A549 (cell line): ENCODE results near the gene HSPA4L. TPM values are rescaled to one million over a fixed set of nuclear protein-coding genes. Genes with fewer than 3 reads are reported as not detected.
A peak's percentile ranks its signal among the peaks of the same experiment; 100 is the strongest.

Experiments
- ATAC-seq, 2 experiments: fragments of 200-7000 bp in 1 of 2; fragments of >200 bp in 1 of 2; cut with Nextera tagmentation in 1 of 2; cut with Tn5 transposase in 1 of 2; 3 replicates each; pipeline versions ENCODE4 v1.8.0 to v1.9.1; 2018 to 2020; ENCODE audit warnings: mild to moderate bottlenecking in 1 of 2, moderate library complexity in 1 of 2
- CTCF ChIA-PET: fragments of 300-600 bp; sonication (Branson Sonifier 250); formaldehyde crosslinking; extraction: SDS; loops from one replicate; lab custom pipeline; 2021; ENCODE audit warnings: antibody characterized with exemption, inconsistent platforms; lab: Yijun Ruan, JAX
- POLR2A ChIA-PET: fragments of 350-600 bp; formaldehyde crosslinking; extraction: SDS; loops from one replicate; lab custom pipeline; 2021; ENCODE audit warnings: antibody characterized with exemption, inconsistent platforms; lab: Yijun Ruan, JAX
- DNase-seq, 2 experiments: peaks; one replicate each; pipeline versions ENCODE4 v3.0.0 to v3.0.0-alpha.2; 2011 to 2016; ENCODE audit warnings: low read depth in 1 of 2, low spot score in 1 of 2
- FAIRE-seq: peaks from 2 replicates; lab custom pipeline; 2011; peaks lifted over from hg19 to GRCh38; lab: Jason Lieb, UNC
- H3K27ac ChIP-seq, 2 experiments: fragments of >200 bp; sonication (Bioruptor Twin); formaldehyde crosslinking; 3 replicates each; pipeline ENCODE4 v1.5.1; 2016 to 2017
- H3K4me1 ChIP-seq: fragments of >200 bp; sonication (Bioruptor Twin); formaldehyde crosslinking; 3 replicates; pipeline ENCODE4 v1.6.1; 2016
- H3K4me2 ChIP-seq: fragments of >200 bp; sonication (Bioruptor Twin); formaldehyde crosslinking; 3 replicates; pipeline ENCODE4 v1.6.1; 2016
- H3K4me3 ChIP-seq: fragments of >200 bp; sonication (Bioruptor Twin); formaldehyde crosslinking; 3 replicates; pipeline ENCODE4 v1.5.1; 2016
- H3K9me3 ChIP-seq: fragments of >200 bp; sonication (Bioruptor Twin); formaldehyde crosslinking; 3 replicates; pipeline ENCODE4 v1.6.1; 2016
- BHLHE40 ChIP-seq: IDR thresholded peaks from 2 replicates; pipeline ENCODE4 v1.6.1; 2012; ENCODE audit warnings: low read depth, low read length, inconsistent platforms
- CBX2 ChIP-seq: fragments of 200-600 bp; sonication (generic); IDR thresholded peaks from 2 replicates; pipeline ENCODE4 v1.6.1; 2016; ENCODE audit warnings: low read depth, mild to moderate bottlenecking, borderline replicate concordance
- CBX8 ChIP-seq: fragments of 200-600 bp; sonication (generic); IDR thresholded peaks from 2 replicates; pipeline ENCODE4 v1.6.1; 2016
- EHF ChIP-seq: fragments of 250-450 bp; sonication (Bioruptor Pico); IDR thresholded peaks from 2 replicates; pipeline ENCODE4 v1.5.0; 2020; ENCODE audit warnings: mild to moderate bottlenecking
- EHMT2 ChIP-seq: fragments of 200-600 bp; sonication (generic); IDR thresholded peaks from 2 replicates; pipeline ENCODE4 v1.6.1; 2016; ENCODE audit warnings: antibody characterized with exemption, low read depth, mild to moderate bottlenecking, moderate library complexity
- ESRRA ChIP-seq: fragments of 150-350 bp; IDR thresholded peaks from 2 replicates; pipeline ENCODE4 v1.6.1; 2014; ENCODE audit warnings: mild to moderate bottlenecking, low read length, borderline replicate concordance
- FOSL2 ChIP-seq, 2 experiments: fragments of 450-650 bp in 1 of 2; fragments of >200 bp in 1 of 2; sonication (Bioruptor Twin) in 1 of 2; formaldehyde crosslinking; IDR thresholded peaks; 2 replicates each; pipeline versions ENCODE4 v1.5.0 to v1.6.1; 2016 to 2020; ENCODE audit warnings: mild to moderate bottlenecking in 1 of 2, moderate library complexity in 1 of 2
- FOXS1 ChIP-seq: fragments of 250-450 bp; sonication (Bioruptor Pico); IDR thresholded peaks from 2 replicates; pipeline ENCODE4 v1.5.0; 2020; ENCODE audit warnings: mild to moderate bottlenecking, moderate library complexity
- GATA3 ChIP-seq: IDR thresholded peaks from 2 replicates; pipeline ENCODE4 v1.6.1; 2012; ENCODE audit warnings: borderline replicate concordance
- HDAC2 ChIP-seq: fragments of 200-600 bp; sonication (generic); IDR thresholded peaks from 2 replicates; pipeline ENCODE4 v1.6.1; 2016
- HEYL ChIP-seq: fragments of 250-450 bp; sonication (Bioruptor Pico); IDR thresholded peaks from 2 replicates; pipeline ENCODE4 v1.8.0; 2021; ENCODE audit warnings: mild to moderate bottlenecking, moderate library complexity
- HOXA7 ChIP-seq: fragments of 250-450 bp; sonication (Bioruptor Pico); IDR thresholded peaks from 2 replicates; pipeline ENCODE4 v1.5.0; 2020; ENCODE audit warnings: mild to moderate bottlenecking, moderate library complexity
- HOXB5 ChIP-seq: fragments of 250-450 bp; sonication (Bioruptor Pico); IDR thresholded peaks from 2 replicates; pipeline ENCODE4 v1.5.0; 2020; ENCODE audit warnings: mild to moderate bottlenecking, moderate library complexity
- MAFK ChIP-seq: fragments of 450-650 bp; IDR thresholded peaks from 2 replicates; pipeline ENCODE4 v1.6.1; 2014; ENCODE audit not compliant: partially characterized antibody
- MAZ ChIP-seq: fragments of 150-350 bp; IDR thresholded peaks from 2 replicates; pipeline ENCODE4 v1.6.1; 2014; ENCODE audit warnings: antibody characterized with exemption, low read depth, low read length, borderline replicate concordance
- NFE2L2 ChIP-seq: fragments of 150-350 bp; conservative IDR thresholded peaks from 2 replicates; pipeline ENCODE4 v1.6.1; 2014; ENCODE audit warnings: low read length
- NR3C1 ChIP-seq: fragments of >200 bp; sonication (Bioruptor Twin); formaldehyde crosslinking; IDR thresholded peaks from 3 replicates; pipeline ENCODE4 v1.6.1; 2017
- PHF8 ChIP-seq: fragments of 200-600 bp; sonication (generic); IDR thresholded peaks from 2 replicates; pipeline ENCODE4 v1.6.1; 2016; ENCODE audit warnings: low read depth, mild to moderate bottlenecking, antibody characterized with exemption, moderate library complexity, borderline replicate concordance
- POLR2A ChIP-seq: IDR thresholded peaks from 2 replicates; pipeline ENCODE4 v1.6.1; 2012; ENCODE audit warnings: mild to moderate bottlenecking, low read length
- POLR2AphosphoS2 ChIP-seq: conservative IDR thresholded peaks from 2 replicates; pipeline ENCODE4 v1.6.1; 2012; ENCODE audit warnings: low read length, improper control_type of control experiment, inconsistent platforms
- RAD21 ChIP-seq, 2 experiments: fragments of >200 bp in 1 of 2; sonication (Bioruptor Twin) in 1 of 2; formaldehyde crosslinking in 1 of 2; IDR thresholded peaks in 1 of 2; conservative IDR thresholded peaks in 1 of 2; 2 replicates in 1 of 2; 3 replicates in 1 of 2; pipeline ENCODE4 v1.6.1; 2012 to 2018; ENCODE audit warnings: inconsistent platforms in 1 of 2
- RFX5 ChIP-seq: fragments of 450-650 bp; IDR thresholded peaks from 2 replicates; pipeline ENCODE4 v1.7.1; 2014; ENCODE audit warnings: antibody characterized with exemption, mild to moderate bottlenecking, moderate library complexity
- RNF2 ChIP-seq: fragments of 200-600 bp; sonication (generic); IDR thresholded peaks from 2 replicates; pipeline ENCODE4 v1.6.1; 2016; ENCODE audit warnings: low read depth, mild to moderate bottlenecking, antibody characterized with exemption, moderate library complexity, borderline replicate concordance
- SMC3 ChIP-seq: fragments of >200 bp; sonication (Bioruptor Twin); formaldehyde crosslinking; IDR thresholded peaks from 3 replicates; pipeline ENCODE4 v1.6.1; 2018; ENCODE audit warnings: inconsistent platforms
- ZC3H11A ChIP-seq: fragments of 450-650 bp; IDR thresholded peaks from 2 replicates; pipeline ENCODE4 v1.6.1; 2014; ENCODE audit warnings: antibody characterized with exemption, mild to moderate bottlenecking
- ZFP36 ChIP-seq: fragments of 450-650 bp; IDR thresholded peaks from 2 replicates; pipeline ENCODE4 v1.6.1; 2014; ENCODE audit warnings: borderline replicate concordance; ENCODE audit not compliant: partially characterized antibody
- ZNF302 ChIP-seq: fragments of 250-450 bp; sonication (Bioruptor Pico); IDR thresholded peaks from 2 replicates; pipeline ENCODE4 v1.9.0; 2021; ENCODE audit warnings: inconsistent platforms, mild to moderate bottlenecking, moderate library complexity
- ZSCAN20 ChIP-seq: fragments of 250-450 bp; sonication (Bioruptor Pico); IDR thresholded peaks from 2 replicates; pipeline ENCODE4 v1.8.0; 2022; ENCODE audit warnings: mild to moderate bottlenecking, moderate library complexity
- WGBS: methylation state at CpG from one replicate; pipeline ENCODE4 v1.1.6; 2017; ENCODE audit errors: missing lambda C conversion rate; 5-methylcytosine and 5-hydroxymethylcytosine counted together
- polyA plus RNA-seq, 4 experiments: library from polyadenylated mRNA; depleted of rRNA in 3 of 4; stranded (reverse); fragments of >200 nt; fragmentation: RNase III in 1 of 4; extraction: RNeasy Plus Mini Kit Qiagen cat#74134 plus additional on column Dnase treatment in 1 of 4; gene quantifications; 2 replicates in 3 of 4; 3 replicates in 1 of 4; pipeline ENCODE4 v1.2.3, GENCODE V29; 2011 to 2017
- TF ChIP-seq, protein P1 (sequence below): IDR thresholded peaks from 2 replicates; pipeline ENCODE4 v1.6.1; 2012; ENCODE audit warnings: low read depth, borderline replicate concordance
- TF ChIP-seq, protein P2 (sequence below): fragments of 450-650 bp; IDR thresholded peaks from 2 replicates; pipeline ENCODE4 v1.6.1; 2014; ENCODE audit warnings: antibody characterized with exemption
- TF ChIP-seq, protein P3 (sequence below): fragments of >200 bp; sonication (Bioruptor Twin); formaldehyde crosslinking; IDR thresholded peaks from 3 replicates; pipeline ENCODE4 v1.5.1; 2016

HSPA4L gene
- polyA plus RNA-seq, 2 of the 4 experiments (the other 2 are of a cell fraction): 10.9 to 12.1 TPM

DNA sequence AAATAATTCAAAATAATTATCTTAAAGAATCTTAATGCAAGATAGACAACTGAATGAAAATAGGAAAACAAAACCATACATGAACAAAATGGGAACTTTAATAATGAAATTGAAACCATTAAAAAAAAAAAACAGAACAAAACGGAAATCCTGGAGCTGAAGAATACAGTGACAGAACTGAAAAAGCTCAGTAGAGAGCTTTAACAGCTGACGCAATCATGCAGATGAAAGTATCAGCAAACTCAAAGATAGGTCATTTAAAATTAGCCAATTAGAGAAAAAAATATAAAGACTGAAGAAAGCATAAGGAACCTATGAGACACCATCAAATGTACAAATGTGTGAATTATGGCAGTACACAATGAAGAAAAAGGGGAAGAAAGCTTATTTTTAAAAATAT lies 33.2 kb upstream of the HSPA4L start:
- ATAC-seq: no peak
- H3K4me3 ChIP-seq: no peak overlapping the region
- no peaks in the 10 kb centered on the region for H3K4me1 ChIP-seq
- no peaks in the 10 kb centered on the region for H3K9me3 ChIP-seq
- FAIRE-seq: no peak
- DNase-seq: no peak
- no peak overlapping the region for H3K4me2 ChIP-seq
- 59% methylated on average over 2 of the region's 2 CpGs for WGBS
- H3K27ac ChIP-seq: no peak overlapping the region
- ChIA-PET POLR2A (no interaction called here), CTCF (interaction anchor here (2.4 kb wide), 1 partner anchor 16 kb away, joined by 7 read pairs; no protein-coding TSS in a partner anchor)
- TF ChIP-seq ZSCAN20 (CRISPR knock-in tag) (no peak), HOXB5 (CRISPR knock-in tag) (no peak), HEYL (CRISPR knock-in tag) (no peak), GATA3 (no peak), ESRRA (no peak), HOXA7 (CRISPR knock-in tag) (no peak), SMC3 (no peak), EHMT2 (no peak), RFX5 (no peak), FOXS1 (no peak), RAD21 (conservative IDR thresholded peaks at IDR 0.05 in 1 of 2, IDR thresholded peaks at IDR 0.05 in 1 of 2) (no peak), POLR2A (no peak), ZFP36 (no peak)

DNA sequence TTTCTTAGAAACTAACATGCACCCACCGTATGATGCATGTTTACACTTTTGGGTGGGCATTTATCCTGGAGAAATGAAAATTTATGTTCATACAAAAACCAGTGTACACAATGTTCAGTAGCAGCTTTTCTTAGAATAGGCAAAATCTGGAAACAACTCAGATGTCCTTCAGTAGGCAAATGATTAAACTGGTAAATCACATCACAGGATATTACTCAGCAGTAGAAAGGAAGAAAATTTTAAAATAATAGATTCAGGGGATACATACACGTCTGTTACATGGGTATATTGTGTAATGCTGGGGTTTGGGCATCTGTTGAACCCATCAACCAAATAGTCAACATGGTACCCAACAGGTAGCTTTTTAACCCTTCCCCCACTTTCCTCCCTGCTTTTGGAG lies 25.2 kb upstream of the HSPA4L start:
- CTCF ChIA-PET: interaction anchor here (1.2 kb wide), 1 partner anchor 24 kb away, joined by 4 read pairs; no protein-coding TSS in a partner anchor
- WGBS: 57% methylated on average over 2 of the region's 2 CpGs

DNA sequence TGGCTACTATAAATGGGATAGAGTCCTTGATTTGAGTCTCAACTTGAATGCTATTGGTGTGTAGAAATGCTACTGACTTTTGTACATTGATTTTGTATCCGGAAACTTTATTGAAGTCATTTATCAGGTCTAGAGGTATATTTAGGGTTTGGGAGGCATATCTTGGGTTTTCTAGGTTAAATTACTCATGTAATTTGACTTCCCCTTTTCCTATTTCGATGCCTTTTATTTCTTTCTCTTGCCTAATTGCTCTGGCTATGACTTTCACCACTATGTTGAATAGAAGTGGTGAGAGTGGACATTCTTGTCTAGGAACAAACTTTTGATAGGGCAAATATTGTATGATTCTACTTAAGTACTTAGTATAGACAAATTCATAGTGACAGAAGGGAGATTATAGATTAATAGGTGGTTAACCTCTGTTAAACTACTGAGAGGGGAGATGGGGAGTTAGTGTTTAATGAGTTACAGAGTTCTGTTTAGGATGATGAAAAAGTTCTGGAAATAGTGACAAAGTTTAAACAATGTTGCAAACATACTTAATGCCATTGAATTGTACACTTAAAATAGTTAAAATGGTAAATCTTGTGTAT lies 22.8 kb upstream of the HSPA4L start:
- Histone ChIP-seq H3K27ac (no peak overlapping the region), H3K4me3 (no peak overlapping the region), H3K9me3 (no peaks in the 10 kb centered on the region), H3K4me2 (peak overlapping the region; percentile 9; the same call in 1 of the 3 replicates), H3K4me1 (peaks cover 8% of the 10 kb centered on the region)
- POLR2A ChIA-PET: no interaction called here
- ATAC-seq (no peak), FAIRE-seq (no peak), DNase-seq (no peak)
- WGBS: 50% methylated on average over 2 of the region's 2 CpGs
- no peak for TF ChIP-seq MAZ
- TF ChIP-seq RNF2: no peak
- TF ChIP-seq, protein P1, sequence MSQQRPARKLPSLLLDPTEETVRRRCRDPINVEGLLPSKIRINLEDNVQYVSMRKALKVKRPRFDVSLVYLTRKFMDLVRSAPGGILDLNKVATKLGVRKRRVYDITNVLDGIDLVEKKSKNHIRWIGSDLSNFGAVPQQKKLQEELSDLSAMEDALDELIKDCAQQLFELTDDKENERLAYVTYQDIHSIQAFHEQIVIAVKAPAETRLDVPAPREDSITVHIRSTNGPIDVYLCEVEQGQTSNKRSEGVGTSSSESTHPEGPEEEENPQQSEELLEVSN: no peak
- no peak for TF ChIP-seq NFE2L2
- no peak for TF ChIP-seq NR3C1
- TF ChIP-seq BHLHE40: no peak
- TF ChIP-seq ZNF302: no peak
- TF ChIP-seq EHMT2: no peak
- TF ChIP-seq EHF: no peak
- TF ChIP-seq, protein P2, sequence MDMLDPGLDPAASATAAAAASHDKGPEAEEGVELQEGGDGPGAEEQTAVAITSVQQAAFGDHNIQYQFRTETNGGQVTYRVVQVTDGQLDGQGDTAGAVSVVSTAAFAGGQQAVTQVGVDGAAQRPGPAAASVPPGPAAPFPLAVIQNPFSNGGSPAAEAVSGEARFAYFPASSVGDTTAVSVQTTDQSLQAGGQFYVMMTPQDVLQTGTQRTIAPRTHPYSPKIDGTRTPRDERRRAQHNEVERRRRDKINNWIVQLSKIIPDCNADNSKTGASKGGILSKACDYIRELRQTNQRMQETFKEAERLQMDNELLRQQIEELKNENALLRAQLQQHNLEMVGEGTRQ: no peak
- no peak for TF ChIP-seq ZC3H11A
- TF ChIP-seq HEYL (CRISPR knock-in tag): no peak
- TF ChIP-seq, protein P3, sequence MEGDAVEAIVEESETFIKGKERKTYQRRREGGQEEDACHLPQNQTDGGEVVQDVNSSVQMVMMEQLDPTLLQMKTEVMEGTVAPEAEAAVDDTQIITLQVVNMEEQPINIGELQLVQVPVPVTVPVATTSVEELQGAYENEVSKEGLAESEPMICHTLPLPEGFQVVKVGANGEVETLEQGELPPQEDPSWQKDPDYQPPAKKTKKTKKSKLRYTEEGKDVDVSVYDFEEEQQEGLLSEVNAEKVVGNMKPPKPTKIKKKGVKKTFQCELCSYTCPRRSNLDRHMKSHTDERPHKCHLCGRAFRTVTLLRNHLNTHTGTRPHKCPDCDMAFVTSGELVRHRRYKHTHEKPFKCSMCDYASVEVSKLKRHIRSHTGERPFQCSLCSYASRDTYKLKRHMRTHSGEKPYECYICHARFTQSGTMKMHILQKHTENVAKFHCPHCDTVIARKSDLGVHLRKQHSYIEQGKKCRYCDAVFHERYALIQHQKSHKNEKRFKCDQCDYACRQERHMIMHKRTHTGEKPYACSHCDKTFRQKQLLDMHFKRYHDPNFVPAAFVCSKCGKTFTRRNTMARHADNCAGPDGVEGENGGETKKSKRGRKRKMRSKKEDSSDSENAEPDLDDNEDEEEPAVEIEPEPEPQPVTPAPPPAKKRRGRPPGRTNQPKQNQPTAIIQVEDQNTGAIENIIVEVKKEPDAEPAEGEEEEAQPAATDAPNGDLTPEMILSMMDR: no peak
- no peak for TF ChIP-seq CBX2
- TF ChIP-seq FOSL2 (IDR thresholded peaks at IDR 0.05): no peak
- no peak for TF ChIP-seq FOSL2 (CRISPR knock-in tag; IDR thresholded peaks at IDR 0.05)
- no peak for TF ChIP-seq FOXS1
- TF ChIP-seq GATA3: no peak
- TF ChIP-seq CBX8: no peak
- CTCF ChIA-PET: no interaction called here

More for the DNA sequence above, 25.2 kb upstream of the HSPA4L start:
- DNase-seq (no peak), FAIRE-seq (no peak), ATAC-seq (no peak)
- H3K4me1 ChIP-seq: peaks cover 8% of the 10 kb centered on the region
- no peaks in the 10 kb centered on the region for H3K9me3 ChIP-seq
- POLR2A ChIA-PET: no interaction called here
- H3K4me3 ChIP-seq: no peak overlapping the region
- no peak overlapping the region for H3K4me2 ChIP-seq
- H3K27ac ChIP-seq: no peak overlapping the region
- TF ChIP-seq MAFK (no peak), POLR2AphosphoS2 (no peak), HDAC2 (no peak), RNF2 (no peak), PHF8 (no peak)
